ENCODE data around the gene CERS1. TPM values are rescaled to one million over a fixed set of nuclear protein-coding genes. Genes with fewer than 3 reads are reported as not detected.

Gene CERS1
- total RNA-seq, 1 donor: 0.36 TPM

- Histone ChIP-seq H3K36me3 (ENCODE audit: insufficient read depth, low read length) (peaks cover 96% of the 10 kb centered on the region), H3K27ac (ENCODE audit: low read depth, low read length) (no peak overlapping the region), H3K4me2 (ENCODE audit: insufficient read depth, low read length) (no peak overlapping the region), H3K9me3 (ENCODE audit: low read depth, low read length) (no peaks in the 10 kb centered on the region), H4K20me1 (ENCODE audit: insufficient read depth, low read length) (peaks cover 44% of the 10 kb centered on the region), H3K4me1 (ENCODE audit: insufficient read depth, low read length) (no peaks in the 10 kb centered on the region), H2AFZ (ENCODE audit: low read length) (no peak overlapping the region), H3K4me3 (ENCODE audit: insufficient read depth, low read length) (no peak overlapping the region), H3K27me3 (ENCODE audit: insufficient read depth, low read length) (no peaks in the 10 kb centered on the region), H3K79me2 (ENCODE audit: insufficient read depth, low read length) (peaks cover 35% of the 10 kb centered on the region)
- peak; percentile 91 for DNase-seq (ENCODE audit: insufficient read length, low spot score, missing footprints)
- no peak for TF ChIP-seq CTCF (IDR thresholded peaks at IDR 0.05; ENCODE audit: extremely low read depth, low read depth, low read length)
Observed at GRCh38 chr19:18860302-18860700, 35.7 kb downstream of the CERS1 start.

- Histone ChIP-seq H3K36me3 (ENCODE audit: insufficient read depth, low read length) (peaks cover 96% of the 10 kb centered on the region), H3K27ac (ENCODE audit: low read depth, low read length) (no peak overlapping the region), H2AFZ (ENCODE audit: low read length) (no peak overlapping the region), H3K4me2 (ENCODE audit: insufficient read depth, low read length) (no peak overlapping the region), H3K9me3 (ENCODE audit: low read depth, low read length) (no peaks in the 10 kb centered on the region), H3K79me2 (ENCODE audit: insufficient read depth, low read length) (peaks cover 40% of the 10 kb centered on the region), H4K20me1 (ENCODE audit: insufficient read depth, low read length) (peaks cover 49% of the 10 kb centered on the region), H3K4me1 (ENCODE audit: insufficient read depth, low read length) (no peaks in the 10 kb centered on the region), H3K27me3 (ENCODE audit: insufficient read depth, low read length) (no peaks in the 10 kb centered on the region), H3K4me3 (ENCODE audit: insufficient read depth, low read length) (no peak overlapping the region)
- no peak for TF ChIP-seq CTCF (IDR thresholded peaks at IDR 0.05; ENCODE audit: extremely low read depth, low read depth, low read length)
- peak; percentile 74 for DNase-seq (ENCODE audit: insufficient read length, low spot score, missing footprints)
Observed at GRCh38 chr19:18859676-18860301, 36.2 kb downstream of the CERS1 start.

- no peak overlapping the region for H3K27ac ChIP-seq (ENCODE audit: low read depth, low read length)
- no peaks in the 10 kb centered on the region for H3K9me3 ChIP-seq (ENCODE audit: low read depth, low read length)
- DNase-seq (ENCODE audit: insufficient read length, low spot score, missing footprints): peak; percentile 69
- no peak overlapping the region for H3K4me2 ChIP-seq (ENCODE audit: insufficient read depth, low read length)
- no peaks in the 10 kb centered on the region for H3K4me1 ChIP-seq (ENCODE audit: insufficient read depth, low read length)
- H3K27me3 ChIP-seq (ENCODE audit: insufficient read depth, low read length): no peaks in the 10 kb centered on the region
- H3K4me3 ChIP-seq (ENCODE audit: insufficient read depth, low read length): no peak overlapping the region
- H4K20me1 ChIP-seq (ENCODE audit: insufficient read depth, low read length): peaks cover 51% of the 10 kb centered on the region
- peaks cover 98% of the 10 kb centered on the region for H3K36me3 ChIP-seq (ENCODE audit: insufficient read depth, low read length)
- H2AFZ ChIP-seq (ENCODE audit: low read length): no peak overlapping the region
- TF ChIP-seq CTCF (IDR thresholded peaks at IDR 0.05; ENCODE audit: extremely low read depth, low read depth, low read length): no peak
- peaks cover 47% of the 10 kb centered on the region for H3K79me2 ChIP-seq (ENCODE audit: insufficient read depth, low read length)
Observed at GRCh38 chr19:18858906-18859646, 36.9 kb downstream of the CERS1 start.

- no peak overlapping the region for H3K4me2 ChIP-seq (ENCODE audit: insufficient read depth, low read length)
- no peak overlapping the region for H3K4me3 ChIP-seq (ENCODE audit: insufficient read depth, low read length)
- peaks cover 53% of the 10 kb centered on the region for H4K20me1 ChIP-seq (ENCODE audit: insufficient read depth, low read length)
- H3K4me1 ChIP-seq (ENCODE audit: insufficient read depth, low read length): no peaks in the 10 kb centered on the region
- no peak overlapping the region for H2AFZ ChIP-seq (ENCODE audit: low read length)
- peaks cover 97% of the 10 kb centered on the region for H3K36me3 ChIP-seq (ENCODE audit: insufficient read depth, low read length)
- no peak for DNase-seq (ENCODE audit: insufficient read length, low spot score, missing footprints)
- H3K27ac ChIP-seq (ENCODE audit: low read depth, low read length): no peak overlapping the region
- no peaks in the 10 kb centered on the region for H3K27me3 ChIP-seq (ENCODE audit: insufficient read depth, low read length)
- H3K9me3 ChIP-seq (ENCODE audit: low read depth, low read length): no peaks in the 10 kb centered on the region
- peaks cover 65% of the 10 kb centered on the region for H3K79me2 ChIP-seq (ENCODE audit: insufficient read depth, low read length)
- TF ChIP-seq CTCF (IDR thresholded peaks at IDR 0.05; ENCODE audit: extremely low read depth, low read depth, low read length): no peak
Observed at GRCh38 chr19:18857223-18857622, 38.7 kb downstream of the CERS1 start.

All from osteoblast (primary cell).